Measurements from ENCODE around the gene ARRB1.
"Not testable (repeated sequence)": the region's sequence is repeated elsewhere in the genome, so short reads cannot be mapped to it uniquely, and the experiment has no call there.

The ARRB1 gene

DNA sequence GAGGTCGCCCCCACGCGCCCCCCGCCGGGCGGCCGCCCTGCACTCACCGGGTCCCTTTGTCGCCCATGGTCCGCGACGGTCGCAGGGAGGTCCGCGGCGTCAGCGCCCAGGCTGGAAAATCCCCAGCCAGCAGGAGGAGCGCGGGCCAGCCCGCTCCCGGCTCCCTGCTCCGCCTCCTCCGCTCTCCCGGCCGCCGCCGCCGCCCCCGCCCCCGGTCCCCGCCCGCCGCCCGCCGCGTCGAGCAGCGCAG, at the start of gene ARRB1:
Gene ARRB1, minus strand, starts transcription at position 121 of the 250 bp plus-strand sequence. Its CDS starts 54 bp downstream, at position 67.
- no peak for DNase-seq

DNA sequence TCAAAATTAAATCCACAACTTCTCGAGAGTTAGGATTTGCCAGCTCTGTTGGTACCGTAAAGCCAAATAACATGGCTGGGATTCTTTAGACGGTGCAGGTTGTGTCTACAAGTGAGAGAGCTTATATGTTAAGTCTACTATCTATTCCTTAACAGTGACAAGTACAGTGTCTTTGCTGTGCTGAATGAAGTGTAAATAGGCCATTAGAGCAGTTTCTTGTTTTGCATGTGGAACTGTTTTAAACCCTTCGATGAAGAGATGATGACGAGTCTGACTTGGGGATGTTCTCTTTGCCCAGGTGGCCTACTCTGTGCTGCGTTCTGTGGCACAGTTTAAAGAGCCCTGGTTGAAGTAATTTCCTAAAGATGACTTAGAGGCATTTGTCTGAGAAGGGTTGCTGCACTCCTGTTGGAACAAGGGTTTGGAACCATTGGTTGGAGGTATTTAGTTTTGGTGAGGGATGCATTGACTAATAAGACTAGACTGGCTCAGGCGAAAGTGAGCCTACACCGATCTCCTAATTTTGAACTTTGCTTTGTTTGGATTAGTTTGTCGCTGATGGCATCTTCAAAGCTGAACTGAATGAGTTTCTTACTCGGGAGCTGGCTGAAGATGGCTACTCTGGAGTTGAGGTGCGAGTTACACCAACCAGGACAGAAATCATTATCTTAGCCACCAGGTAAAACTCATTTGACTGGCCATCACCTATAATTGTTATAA, 48.8 kb upstream of the ARRB1 start:
- no peak for DNase-seq

DNA sequence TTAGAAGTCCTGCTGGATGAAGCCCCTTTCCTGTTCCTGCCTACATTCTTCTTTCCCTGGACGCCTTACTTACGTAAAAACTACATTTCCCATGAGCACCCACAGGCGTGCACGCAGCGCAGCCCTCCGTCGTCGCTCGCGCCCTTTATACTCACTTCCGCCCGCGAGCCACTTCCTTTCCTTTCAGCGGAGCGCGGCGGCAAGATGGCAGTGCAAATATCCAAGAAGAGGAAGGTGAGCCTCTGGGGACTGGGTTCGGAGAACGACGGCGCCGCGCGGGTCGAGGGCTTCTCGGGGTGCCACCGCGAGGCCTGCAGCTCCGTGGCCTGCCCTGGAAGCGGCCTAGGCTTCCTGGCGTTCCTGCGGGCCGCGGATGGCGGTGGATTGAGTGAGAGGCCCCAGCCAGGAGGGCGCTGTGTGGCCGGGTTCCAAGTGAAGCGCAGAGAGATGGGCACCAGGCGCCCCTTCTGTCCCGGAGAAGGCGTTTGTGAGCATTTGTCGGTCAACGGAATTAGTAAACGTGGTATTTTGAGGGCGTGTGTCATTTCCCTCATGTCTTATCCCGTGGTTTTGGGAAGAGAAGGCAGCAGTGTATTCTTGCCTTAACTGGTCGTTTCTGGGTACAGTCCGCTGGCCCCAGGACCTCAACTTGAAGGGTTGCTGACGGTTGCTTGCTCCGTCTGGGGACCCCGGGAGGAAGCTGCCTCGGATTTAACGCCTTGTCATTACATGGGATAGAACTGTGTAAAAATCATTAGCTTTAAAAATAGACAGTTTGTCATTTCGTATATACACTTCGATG, 48.1 kb upstream of the ARRB1 start, which contains the start of gene RPS3:
Gene RPS3, plus strand, starts transcription at position 175 of the 802 bp plus-strand sequence. Its CDS starts 30 bp downstream, at position 205.
- peak; percentile 92 for DNase-seq

DNA sequence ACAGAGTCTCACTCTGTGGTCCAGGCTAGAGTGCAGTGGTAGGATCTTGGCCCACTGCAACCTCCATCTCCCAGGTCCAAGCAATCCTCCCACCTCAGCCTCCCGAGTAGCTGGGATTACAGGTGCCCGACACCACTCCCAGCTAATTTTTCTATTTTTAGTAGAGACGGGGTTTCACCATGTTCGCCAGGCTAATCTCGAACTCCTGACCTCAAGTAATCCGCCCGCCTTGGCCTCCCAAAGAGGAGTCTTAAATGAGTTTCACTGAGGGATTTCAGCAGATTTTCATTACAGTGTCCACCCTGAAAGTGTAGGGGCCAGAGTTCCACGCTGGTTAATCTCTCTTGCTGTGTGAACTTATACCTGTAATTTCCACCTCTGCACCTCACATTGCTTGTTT, 47.4 kb upstream of the ARRB1 start:
- DNase-seq, result no peak

DNA sequence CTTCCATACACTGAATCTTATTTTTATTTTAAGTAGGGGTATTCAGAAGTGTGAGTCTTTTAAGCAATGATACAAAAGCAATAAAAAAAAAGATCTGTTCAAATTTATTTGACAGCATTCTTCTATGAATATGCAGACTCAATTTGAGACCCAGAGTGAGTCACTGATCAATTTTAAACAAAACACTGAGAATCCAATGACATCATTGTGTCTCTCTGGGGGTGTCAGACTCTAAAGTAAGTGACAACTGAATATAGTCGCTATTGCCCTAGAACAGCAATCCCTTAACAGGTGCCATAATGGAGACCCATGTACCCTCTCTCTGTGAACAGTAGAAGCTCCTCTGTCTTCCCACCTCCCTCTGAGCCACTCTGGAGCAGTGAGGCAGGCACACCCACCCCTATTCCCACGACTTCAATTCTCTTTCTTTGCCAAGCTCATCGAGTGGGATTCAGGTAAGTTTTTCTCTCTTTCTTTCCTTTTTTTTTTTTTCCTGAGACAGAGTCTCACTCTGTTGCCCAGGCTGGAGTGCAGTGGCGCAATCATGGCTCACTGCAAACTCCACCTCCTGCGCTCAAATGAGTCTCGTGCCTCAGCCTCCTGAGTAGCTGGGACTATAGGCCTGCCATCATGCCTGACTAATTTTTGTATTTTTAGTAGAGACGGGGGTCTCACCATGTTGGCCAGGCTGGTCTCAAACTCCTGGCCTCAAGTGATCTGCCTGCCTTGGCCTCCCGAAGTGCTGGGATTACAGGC, 42.8 kb upstream of the ARRB1 start:
- DNase-seq, result no peak

DNA sequence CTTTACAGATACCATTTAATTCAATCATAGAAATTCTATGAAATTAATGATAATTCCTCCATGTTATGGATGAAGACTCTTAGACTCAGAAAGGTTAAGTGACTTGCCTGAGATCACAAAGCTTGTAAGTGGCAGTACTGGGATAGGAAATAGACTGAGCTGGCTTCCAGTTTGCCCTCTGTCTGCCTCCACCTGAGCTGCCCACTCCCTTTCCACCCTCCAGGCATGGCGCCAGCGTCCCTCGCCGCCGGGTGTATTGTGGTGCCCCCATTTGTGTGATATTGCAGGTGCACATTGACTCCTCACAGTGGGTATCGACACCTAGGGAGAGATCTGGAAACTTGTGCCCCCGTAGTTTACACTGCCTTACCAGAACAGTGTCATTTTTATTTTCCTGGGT, 38.5 kb upstream of the ARRB1 start:
- no peak for DNase-seq

DNA sequence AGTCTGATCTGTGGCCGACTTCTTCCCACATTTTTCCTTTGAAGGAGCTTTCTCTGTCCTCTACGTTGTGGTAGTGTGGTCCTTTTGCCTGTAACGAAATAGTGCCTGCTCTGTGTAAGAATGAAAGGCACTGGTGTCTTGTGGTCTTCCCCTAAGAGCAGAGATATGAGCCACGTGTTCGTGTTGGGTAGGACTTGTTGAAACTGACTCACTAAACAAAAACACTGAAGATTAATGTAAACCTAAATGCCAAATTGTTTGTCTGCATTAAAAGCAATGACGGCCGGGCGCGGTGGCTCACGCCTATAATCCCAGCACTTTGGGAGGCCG, 37.8 kb upstream of the ARRB1 start:
- no peak for DNase-seq

DNA sequence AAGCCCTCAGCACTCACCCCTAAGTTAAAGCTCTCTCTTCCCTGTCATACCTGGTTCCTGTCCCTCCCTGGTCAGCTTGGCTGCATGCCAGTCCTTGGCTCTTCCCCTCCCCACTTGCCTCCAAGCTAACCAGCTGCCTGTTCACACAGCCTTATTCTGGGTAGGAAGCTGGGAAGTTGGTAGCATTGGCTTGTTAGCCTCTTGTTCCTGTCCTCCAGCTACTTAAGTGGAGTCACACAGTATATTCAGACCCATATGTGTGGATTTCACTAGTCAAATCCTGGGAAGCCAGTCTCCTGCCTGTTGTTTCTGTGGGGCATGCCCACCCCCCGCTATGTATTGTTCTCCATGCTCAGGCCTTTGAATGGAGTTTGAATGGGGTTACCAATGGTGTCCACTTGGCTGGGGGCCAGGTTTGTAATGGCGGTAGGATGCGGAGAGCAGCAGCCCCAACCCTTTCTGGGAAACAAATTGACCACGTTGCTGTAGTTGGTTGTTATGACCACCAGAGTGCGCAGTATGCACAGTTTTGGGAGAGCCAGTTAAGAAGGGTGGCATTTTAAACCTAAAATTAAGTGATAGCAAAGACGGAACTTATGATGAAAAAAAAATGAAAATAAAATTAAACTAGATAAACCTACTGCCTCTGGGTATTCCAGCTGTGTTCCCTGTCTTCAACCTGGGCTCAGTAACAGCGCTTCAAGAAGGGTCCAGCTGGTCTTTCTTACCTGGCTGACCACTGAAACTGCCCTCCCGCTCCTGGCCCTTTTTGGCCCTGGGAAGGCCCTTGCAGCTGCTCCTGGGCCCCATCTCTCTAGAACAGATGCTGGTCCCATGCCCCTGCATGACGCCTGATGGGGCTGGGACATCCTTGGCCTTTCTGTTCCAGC, 37.2 kb upstream of the ARRB1 start:
- peak; percentile 74 to 78 for DNase-seq

DNA sequence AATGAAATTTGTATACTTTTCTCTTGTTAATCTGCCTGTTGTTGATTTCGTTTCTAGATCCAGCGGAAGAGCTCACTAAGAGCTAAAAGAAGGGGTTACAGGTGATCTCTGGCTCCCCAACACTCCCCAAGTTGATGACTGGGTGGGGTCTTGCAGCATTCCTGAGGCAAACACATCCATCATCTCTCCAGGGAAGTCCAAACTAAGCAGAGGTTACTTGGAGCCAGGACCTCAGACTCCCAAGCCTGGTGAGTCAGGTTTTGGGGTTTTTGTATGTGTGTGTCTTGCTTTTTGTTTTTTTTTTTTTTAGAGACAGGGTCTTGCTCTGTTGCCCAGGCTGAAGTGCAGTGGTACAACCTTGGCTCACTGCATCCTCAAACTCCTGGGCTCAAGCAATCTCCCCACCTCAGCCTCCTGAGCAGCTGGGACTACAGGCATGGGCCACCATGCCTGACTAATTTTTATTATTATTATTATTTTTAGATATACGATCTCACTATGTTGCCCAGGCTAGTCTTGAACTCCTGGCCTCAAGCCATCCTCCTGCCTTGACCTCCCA, 36.4 kb upstream of the ARRB1 start:
- no peak for DNase-seq

DNA sequence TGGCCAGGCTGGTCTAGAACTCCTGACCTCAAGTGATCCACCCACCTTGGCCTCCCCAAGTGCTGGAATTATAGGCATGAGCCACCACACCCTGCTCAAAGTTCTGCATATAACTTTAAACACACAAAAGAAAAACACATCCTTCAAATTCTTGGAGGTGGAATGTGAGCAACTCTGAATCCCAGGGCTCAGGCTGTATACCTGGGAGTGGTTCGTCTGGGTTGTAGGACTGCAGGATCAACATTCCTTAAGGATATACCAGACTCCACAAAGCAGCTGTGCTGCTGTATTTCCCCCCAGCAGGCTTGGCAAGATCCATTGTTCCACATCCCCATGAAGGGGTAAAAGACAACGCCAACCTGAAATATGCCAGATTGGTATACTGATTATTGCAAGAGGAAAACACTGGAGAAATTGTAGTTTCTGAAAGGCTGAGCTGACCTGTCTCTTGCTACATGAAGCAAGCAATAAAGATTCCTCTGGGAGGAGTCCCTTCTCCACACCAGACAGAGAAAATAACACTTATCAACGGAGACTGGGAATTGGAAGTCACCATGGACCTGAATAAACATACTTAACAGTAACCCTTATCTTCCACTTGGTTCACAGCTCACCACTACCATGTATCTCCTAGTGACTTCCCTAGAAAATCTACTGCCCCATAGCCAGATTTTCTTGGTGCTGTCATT, 35.6 kb upstream of the ARRB1 start:
- no peak for DNase-seq

DNA sequence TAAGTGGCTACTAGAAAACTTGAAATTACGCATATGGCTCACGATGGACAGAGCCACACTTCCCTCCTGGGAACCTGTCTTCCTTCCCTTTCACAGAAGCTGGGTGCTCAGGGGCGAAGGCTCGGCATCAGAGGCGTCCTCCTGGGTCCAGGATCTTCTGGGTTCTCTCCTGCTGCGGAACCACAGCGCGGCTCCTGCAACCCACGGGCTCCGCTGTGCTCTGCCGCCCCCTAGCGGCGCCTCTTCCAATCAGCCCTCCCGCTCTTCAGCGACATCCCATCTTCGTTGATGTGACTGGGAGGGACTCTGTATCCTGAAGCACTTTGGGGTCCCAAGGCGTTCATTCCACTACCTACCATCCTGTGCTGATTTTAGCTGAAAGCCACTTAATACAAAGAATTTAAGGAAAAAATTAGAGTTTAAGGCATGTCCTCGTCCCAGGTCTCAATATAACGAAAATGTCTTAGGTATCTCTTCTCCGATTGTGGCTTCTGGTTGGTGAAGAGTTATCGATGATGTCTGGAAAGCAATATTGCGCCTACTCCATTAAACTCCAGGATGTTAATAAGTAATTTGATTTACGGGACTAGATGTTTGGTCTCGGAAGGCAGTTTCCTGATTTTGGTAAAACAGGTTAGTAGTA, 33.1 kb upstream of the ARRB1 start:
- peak; percentile 37 to 53 for DNase-seq

DNA sequence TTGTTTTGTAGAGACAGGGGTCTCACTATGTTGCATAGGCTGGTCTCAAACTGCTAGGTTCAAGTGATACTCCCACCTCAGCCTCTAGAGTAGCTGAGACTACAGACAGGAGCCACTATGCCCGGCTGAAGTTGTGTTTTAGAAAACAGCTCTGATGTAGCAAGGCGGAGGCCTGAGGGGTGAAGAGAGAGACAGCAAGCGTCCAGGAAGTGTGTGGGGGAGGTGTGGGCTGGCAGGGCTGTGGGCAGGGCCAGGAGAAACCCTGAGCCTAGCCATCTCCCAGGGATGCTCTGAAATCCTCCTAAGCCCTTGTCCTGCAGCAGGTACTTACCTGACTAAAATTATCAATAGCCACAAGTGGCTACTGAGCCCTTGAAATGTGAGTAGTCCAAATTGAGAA, 31.8 kb upstream of the ARRB1 start:
- DNase-seq, result no peak

DNA sequence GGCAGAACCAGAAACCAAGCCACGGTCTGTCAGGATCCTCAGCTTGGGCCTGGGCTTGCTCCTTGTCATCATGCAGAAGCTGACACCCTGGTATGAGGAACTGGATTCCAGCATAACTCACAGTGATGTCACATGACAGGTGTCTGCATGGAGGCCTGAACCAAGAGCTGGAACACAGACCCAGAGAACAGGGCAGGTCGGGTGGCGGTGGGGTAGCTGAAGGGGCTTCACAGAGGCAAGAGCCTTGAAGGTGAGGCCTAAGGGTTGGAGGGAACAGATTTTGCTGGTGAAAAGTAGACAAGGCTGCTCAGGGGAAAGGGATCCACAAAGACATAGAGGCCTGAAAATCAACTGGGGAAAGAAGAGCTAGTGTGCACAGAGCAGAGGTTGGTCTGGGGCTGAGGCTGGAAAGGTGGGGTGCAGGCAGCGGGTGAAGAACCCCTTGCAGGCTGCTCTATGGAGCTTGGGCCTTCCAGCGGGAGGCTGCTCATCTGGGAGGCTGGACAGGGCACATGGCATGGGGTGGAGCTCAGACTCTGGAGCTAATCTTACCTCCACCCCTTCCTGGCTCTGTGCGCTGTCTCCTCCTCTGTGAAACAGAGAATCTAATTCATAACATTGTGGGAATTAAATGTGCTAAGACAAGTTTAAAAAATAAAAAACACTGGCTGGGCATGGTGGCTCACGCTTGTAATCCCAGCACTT, 29.4 kb upstream of the ARRB1 start:
- DNase-seq, result no peak

DNA sequence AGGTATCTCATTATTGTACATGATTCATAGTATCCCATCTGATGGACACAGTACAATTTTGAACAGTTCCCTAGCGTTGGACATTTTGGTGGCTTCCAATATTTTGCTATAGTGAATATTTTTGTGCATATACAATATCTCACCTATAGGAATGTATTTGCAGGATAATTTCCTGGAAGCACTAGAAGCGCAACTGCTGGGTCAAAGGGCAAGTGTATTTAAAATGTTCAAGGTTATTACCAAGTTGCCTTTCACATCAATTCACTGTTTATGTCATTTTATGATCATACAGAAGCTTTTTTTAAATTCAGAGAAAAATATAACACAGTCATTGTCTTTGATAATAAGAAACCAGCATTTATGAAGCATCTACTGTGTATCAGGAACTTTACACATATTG, 28.8 kb upstream of the ARRB1 start:
- DNase-seq, result no peak

DNA sequence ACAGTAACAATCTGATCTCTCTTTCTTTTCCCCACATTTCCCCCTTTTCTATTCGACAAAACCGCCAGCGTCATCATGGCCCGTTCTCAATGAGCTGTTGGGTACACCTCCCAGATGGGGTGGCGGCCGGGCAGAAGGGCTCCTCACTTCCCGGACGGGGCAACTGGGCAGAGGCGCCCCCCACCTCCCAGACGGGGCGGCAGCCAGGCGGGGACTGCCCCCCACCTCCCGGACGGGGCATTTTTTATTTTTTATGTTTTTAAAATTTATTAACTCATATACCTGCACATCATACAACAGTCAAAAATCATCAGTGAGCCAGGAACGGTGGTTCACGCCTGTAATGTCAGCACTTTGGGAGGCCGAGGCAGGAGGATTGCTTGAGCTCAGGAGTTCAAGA, 27.3 kb upstream of the ARRB1 start:
- not testable (repeated sequence) for DNase-seq

DNA sequence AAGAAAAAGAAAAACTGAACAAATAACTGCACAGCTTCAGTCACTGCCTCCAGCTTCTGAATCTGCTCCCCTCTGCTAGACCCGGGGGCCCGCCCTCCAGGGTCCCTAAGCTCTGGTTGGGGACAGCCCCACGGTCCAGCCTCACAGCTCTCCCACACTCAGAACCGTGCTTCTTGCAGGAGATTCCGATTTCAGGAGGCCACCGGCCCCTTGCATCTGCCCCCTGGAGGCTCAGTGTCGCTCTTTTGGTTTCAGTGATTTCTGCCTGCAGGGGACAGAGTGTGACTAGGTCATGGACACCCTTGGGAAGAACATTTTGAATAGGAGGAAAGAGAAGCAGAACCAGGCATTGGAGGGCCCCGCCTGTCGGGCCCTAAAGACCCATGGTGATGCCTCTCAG, 24.7 kb upstream of the ARRB1 start:
- DNase-seq, result no peak

DNA sequence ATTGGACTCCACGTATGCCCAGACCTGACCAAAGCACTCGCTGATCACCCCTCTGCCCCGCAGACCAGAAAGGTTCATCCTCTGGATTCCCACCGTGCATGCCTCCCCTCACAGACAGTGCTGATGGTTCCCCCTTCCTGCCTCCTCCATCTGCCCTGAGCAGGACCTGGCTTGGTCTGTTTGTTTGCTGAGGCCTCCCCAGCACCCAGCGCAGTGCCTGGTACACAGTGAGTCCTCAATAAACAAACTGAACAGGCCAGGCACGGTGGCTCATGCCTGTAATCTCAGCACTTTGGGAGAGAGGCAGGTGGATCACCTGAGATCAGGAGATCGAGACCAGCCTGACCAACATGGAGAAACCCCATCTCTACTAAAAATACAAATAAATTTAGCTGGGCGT, 24.2 kb upstream of the ARRB1 start:
- no peak for DNase-seq

DNA sequence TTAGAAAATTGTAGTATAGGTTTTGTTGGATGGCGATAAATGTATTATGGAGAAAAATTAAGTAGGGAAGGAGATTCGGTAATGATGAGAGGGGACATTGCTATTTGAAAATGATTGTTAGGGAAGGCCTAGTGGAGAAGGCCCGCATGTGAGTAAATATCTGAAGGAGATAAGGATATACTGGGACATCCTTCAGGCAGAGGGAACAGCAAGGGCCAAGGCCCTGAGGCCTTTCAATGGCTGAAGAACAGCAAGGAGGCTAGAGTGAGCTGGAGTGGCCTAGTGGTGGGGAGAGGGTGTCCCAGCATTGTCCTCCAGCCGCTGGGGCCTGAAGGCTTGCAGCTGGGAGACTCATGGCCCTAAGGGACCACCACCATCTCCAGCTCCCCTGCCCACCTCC, 23.2 kb upstream of the ARRB1 start:
- no peak for DNase-seq

DNA sequence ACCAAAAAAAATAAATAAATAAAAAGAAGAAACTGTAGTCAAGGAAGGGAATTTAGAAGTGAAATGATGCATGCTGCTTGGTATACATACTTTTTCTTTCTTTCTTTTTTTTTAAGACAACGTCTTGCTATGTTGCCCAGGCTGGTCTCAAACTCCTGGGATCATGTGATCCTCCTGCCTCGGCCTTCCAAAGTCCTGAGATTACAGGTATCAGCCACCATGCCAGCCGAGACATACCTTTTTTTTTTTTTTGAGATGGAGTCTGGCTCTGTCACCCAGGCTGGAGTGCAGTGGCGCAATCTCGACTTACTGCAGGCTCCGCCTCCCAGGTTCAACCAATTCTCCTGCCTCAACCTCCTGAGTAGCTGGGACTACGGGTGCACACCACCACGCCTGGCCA, 21.7 kb upstream of the ARRB1 start:
- no peak for DNase-seq

DNA sequence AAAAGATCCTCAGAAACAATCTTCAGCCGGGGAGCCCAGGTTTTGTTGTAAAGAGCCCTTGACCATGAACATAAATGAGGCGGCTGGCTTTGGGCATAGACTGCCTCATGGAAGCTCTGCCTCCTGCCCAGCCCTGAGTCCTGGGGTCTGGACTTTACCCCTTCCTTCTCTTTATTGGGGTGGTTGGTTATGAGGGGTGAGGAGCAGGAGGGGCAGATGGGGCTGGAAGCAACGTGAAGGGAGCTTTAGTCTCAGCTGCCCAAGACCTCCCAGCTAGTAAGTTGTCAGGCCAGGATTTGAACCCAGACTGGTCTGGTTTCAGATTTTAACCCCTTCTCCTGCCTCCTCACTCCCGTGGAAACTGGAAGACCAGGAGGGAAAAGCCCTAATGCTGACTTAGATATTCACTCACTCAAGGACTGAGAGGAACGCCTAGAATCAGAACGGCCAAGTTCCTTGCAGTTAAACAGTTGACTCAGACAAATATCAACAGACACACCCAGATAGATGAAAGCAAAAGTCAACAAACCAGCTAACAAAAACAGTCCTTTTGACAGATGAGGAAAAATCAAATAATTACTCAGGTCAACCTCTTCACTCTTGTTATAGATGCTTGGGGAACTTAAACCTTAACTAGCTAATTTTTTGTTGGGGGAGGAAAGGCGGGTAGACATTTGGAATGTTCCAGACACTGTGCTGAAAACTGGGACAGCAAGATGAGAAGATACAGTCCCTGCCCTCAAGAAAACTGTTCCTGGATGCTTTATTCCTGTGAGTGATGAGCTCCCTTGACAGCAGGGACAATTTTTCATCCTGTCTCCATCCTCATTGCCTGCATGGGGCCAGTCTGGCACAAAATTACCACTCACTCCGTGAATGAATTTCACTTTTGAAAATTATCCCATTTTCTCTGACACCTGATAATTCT, 20.8 kb upstream of the ARRB1 start:
- DNase-seq, result no peak
